Stimulated activated CD4-positive, alpha-beta T cell treated with anti-CD3 and anti-CD28 coated beads, Interleukin-1b, Interleukin-23, amount 100 ng/mL, for 1 hour (primary cell): Measurements from ENCODE around the gene CYB5R3.
"Not testable (repeated sequence)": the region's sequence is repeated elsewhere in the genome, so short reads cannot be mapped to it uniquely, and the experiment has no call there.

Experiments
- DNase-seq, 2 donors: peaks; one replicate each; pipeline ENCODE4 v3.0.0-alpha.2; 2020; ENCODE audit warnings: low read depth in 2 of 2

Gene CYB5R3

DNA sequence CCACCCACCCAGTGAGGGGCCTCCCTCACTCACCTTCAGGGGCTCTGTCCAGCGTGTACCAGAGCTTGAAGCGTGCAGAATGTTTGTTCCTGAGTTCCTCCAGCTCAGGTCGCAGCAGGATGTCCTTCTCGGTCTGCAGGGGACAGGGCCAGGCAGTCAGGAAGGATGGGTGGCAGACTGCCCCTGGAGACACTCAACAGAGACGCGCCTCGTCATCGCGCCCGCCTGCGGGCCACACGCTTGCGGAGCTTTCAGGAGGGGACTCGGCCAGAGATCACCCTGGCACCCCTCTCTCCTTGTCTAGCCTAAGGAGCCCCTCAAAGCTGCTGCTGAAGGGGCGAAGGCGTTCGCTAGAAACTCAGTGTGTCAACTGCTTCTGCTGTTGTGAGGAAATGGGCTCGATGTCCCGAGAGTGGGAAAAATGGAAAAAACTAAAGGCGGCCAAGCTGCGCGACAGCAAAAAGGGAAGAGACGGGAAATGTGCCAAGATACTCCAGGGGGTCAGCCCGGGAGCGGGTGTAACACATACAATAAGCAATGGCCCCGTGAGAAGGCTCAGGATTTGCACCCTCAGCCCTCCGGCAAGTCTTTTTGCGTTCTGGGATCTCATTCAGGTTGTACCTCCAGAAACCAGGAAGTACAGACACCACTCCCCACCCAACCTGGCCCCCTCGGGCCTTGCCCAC, 25.3 kb downstream of the CYB5R3 start:
- DNase-seq: no peak

DNA sequence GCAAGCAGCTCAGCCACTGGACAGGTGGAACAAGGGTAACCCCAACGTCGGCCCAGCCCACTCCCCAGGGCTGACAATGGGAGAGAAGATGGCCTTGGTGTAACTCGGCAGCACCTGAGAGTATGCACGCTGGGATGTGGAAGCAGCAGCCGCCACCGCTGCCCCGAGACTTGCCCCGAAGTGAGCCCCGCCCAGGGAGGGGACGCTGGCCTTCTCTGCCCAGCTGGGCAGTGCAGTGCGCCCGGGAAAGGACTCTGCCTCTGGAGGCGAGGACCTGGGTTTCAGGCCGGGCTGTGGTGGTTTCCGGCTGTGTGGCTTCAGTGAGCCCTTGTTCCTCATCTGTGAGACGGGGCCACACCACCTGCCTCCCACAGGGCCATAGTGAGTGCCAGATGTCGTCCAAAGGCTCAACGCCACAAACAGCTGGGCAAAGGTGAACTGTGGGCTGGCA, 25.9 kb downstream of the CYB5R3 start:
- no peak for DNase-seq

DNA sequence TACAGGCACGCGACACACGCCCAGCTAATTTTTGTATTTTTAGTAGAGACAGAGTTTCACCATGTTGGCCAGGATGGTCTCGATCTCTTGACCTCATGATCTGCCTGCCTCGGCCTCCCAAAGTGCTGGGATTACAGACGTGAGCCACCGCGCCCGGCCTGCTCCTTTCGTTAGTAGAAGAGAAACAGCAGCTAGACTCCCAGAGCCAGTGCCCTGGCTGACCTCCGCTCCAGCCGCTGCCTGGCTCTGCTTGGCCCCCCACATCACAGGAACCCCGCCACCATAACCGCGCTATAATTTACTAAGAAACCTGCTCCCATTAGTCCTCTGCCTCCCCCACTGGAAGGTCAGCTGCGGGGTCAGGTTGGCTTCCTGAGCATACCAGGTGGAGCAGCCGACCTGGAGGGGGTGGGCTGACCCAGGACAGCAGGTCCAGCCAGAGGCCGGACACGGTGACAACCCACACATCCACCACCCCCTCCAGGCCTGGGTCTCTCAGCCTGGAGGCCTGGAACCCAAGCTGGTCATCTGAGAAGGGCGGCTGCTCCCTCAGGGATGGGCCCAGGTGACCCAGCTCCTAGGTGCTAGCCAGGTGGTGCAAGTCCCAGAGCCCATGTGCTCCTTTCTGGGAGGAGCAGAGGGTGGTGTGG, 27.0 kb downstream of the CYB5R3 start:
- no peak for DNase-seq

DNA sequence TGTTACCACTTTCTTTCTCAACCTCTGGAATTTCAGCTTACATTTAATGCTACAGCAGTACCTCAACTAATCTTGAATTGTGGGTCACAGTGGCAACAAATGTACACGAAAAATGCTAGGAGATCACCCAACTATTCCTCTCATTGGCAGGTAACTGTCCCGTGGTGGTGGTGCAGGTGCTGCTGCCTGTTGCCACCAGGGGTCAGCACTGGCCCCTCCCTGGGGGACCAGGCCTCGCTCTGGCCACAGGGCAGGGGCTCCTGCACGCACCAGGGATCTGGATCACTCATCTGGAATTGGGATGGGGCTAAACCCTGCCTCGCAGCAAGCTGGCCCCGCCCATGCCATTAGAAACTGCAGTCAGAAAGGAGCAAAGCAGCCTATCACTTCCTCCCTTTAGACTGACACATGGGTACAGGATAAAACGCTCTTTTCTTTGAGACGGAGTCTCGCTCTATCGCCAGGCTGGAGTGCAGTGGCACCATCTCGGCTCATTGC, 27.6 kb downstream of the CYB5R3 start:
- peak in 1 of 2 donors; percentile 30 for DNase-seq

DNA sequence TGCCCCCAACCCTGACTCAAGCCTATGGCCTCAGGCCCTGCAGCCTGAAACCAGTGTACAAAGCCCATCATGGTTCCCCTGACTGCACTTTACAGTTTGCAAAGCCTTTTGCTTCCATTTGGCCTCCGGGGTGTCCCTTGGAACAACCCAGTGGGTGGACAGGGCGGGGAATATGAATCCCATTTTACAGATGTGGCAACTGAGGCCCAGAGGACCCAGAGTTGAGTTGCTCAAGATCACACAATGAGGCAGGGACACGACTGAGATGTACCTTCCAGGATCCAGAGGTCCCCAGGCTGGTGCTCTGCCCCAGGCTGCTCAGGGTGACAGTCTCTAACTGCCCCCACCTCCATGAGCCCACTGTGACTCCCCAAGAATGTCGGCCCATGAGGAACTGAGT, 29.1 kb downstream of the CYB5R3 start:
- DNase-seq: no peak

DNA sequence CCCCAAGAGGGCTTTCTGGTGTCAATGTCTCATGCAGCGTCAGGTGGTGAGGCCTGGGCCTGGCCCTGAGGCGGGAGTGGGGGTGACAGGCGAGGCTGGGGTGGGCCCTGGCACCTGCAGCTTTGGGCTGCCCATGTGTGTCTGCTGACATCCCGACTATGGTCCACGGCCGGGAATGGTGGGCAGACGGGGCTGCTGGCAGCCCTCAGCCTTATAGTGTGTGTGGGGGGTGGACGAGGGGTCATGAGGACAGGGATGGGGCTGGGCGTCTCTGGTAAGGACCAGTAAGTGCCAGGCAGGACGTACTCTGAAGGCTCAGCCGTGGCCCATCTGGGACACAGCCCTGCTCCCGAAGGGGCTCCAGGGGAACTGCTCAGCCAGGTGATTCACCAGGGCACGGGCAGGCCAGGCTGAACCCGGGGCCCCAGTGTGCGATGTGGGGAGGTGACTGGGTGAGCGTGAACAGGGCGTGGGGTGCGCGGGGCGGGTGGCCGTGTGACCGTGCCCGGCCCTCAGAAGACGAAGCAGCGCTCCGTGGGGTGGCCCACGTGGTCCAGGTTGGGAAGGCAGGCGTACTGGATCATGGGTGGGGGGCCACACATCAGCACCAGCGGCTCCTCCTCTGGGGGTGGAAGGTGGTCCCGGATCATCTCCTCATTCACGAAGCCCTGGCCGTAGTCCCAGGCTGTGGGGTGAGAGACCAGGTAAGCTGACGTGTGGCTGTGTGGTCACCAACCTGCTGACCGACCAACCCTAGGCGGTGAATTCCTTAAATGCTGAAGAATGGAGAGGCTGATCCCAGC, 29.7 kb downstream of the CYB5R3 start:
- no peak for DNase-seq

DNA sequence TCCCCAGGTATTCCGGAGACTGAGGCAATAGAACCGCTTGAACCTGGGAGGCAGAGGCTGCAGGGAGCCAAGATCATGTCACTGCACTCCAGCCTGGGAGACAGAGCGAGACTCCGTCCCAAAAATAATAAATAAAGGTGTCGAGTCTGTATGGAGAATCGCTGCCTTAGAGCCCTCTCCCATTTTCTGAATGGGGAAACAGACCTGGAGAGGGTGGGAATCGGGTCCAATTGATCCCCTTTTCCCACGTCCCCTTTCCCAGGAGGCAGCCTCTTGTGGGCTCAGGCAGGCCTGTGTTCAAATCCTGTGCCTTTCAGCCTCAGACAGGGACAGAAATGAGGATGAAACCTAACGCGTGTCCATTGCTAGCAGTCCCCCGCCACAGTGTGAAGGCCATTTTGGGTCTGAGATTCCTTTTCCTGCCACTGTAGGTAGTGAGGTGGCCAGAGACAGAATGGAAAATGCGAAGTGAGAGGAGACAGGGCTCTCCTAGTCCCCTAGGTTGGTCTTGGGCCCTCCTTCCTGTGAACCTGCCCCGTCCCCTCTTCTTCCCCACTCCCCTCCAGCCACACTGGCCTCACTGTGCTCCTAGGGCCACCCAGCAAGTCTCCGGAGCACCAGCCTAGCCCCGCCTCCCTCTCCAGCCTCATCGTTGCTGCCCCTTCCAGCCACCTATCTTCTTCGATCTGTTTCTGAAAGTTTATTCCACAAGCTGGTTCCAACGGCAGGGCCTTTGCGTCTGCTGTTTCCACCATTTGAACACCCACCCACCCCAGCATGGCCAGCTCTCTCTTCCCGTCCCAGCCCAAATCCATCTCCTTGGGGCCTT, 31.8 kb downstream of the CYB5R3 start:
- no peak for DNase-seq

DNA sequence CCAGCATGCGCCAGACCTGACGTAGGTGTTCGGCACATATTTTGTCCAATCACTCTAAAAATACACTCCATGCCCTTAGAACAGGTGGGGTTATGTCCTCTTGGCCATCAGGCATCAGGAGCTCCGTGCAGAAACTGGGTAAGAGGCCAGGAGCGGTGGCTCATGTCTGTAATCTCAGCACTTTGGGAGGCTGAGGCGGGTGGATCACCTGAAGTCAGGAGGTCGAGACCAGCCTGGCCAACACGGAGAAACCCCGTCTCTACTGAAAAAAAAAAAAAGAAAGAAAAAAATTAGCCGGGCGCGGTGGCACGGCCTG, 33.4 kb downstream of the CYB5R3 start:
- not testable (repeated sequence) for DNase-seq

DNA sequence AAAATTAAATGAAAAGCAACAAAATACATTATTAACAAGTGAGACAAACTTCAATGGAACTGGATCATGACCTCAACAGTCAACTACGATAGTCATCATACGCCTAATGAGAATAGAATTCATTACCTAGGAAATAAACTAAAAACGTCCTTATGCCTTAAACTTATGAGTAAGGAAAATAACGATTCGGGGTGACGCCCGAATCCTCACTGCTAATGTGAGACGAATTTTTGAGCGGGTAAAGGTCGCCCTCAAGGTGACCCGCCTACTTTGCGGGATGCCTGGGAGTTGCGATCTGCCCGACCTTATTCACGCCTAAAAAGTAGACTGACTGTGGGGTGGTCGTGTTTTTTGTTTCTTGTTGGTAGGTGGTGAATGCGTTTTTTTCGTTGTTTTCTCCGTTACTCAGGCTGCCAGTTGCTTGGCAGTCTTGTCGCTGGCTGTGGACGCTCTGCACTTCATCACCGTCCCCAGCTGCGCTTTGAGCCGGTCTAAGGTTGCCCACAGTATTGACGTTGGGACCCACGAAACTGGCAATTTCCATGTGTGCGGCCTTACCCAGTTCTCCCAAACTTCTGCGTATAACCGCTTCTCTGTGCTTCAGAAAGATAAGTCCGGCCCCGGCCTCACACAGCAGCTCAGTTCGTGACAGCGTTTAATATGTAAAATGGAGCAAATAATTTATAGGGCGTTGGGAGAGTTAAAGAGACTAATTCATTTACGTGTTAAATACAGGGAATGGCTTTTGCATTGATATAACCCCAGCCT, 33.9 kb downstream of the CYB5R3 start:
- DNase-seq: peak; percentile 55 to 69

DNA sequence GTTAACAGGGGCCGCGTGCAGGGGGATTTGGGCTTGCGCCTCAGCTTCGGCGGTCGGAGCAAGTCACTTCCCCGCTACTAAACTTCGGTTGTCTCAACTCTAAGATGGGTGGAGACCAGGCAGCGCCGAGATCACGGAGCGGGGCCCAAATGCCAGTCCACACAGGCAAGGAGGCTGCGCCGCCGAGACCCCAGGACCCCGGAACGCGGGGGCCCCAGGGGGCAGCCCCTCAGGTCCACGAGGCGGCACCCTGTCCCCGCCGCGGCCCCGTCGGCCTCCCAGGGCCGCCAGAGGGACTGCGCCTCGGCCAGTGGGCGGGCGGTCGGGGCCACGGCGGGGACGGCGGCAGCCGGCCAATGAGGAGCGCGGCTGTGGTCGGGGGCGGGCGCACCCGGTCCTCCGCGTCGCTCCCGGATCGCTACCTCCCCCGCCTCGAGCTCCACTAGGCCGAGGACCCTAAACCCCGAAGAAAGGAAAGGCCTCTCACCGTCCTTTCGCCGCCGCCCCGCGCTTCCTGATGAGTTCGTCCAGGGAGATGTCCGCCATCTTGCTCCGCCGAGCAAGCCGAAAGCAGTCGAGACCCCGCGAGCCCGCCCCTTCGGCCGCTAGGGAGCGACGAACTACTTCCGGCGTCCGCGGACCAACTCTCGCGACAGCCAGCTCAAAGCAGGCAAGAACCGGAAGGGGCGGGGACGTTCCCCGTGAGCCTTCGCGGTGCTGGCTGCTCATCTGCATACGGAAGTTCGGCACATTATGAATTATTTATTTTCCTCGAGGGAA, 34.7 kb downstream of the CYB5R3 start, which contains the start of gene POLDIP3:
TSS of gene POLDIP3 (minus strand) at position 572 of the 780 bp plus-strand sequence. CDS start at position 546, 26 bp downstream.
- peak; percentile 96 to 97 for DNase-seq

DNA sequence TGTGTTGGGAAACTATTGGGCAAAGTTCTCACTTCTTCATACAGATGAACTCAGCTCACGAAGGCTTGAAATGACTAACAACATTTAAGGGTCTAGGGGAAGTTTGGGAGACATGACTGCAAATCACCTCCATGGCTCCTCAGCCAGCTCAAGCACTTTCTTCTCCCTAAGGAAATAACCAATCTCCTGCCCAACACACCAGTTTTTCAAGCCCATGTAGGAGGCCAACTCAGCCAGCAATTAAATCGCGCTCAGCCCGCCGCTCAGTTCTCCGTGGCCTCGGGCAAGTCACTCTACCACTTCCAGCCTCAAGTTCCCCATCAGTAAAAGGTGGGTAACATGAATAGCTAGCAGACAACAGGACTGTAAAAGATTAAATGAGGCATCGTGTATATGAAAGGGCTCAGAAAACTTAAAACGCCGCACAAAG, 35.3 kb downstream of the CYB5R3 start:
- no peak for DNase-seq

DNA sequence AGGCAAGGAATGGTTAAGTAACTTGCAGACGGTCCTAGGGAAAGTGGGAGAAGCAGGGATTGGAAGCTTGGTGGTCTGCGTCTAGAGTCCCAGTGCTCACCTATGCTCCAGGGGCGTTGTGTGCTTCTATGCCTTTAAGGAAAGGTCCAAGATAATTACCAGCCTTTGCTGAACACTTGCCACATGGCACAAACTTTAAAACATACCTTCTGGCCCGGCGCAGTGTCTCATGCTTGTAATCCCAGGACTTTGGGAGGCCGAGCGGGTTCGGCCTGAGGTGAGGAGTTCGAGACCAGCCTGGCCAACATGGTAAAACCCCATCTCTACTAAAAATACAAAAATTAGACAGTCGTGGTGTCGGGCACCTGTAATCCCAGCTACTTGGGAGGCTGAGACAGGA, 36.9 kb downstream of the CYB5R3 start:
- DNase-seq: no peak

DNA sequence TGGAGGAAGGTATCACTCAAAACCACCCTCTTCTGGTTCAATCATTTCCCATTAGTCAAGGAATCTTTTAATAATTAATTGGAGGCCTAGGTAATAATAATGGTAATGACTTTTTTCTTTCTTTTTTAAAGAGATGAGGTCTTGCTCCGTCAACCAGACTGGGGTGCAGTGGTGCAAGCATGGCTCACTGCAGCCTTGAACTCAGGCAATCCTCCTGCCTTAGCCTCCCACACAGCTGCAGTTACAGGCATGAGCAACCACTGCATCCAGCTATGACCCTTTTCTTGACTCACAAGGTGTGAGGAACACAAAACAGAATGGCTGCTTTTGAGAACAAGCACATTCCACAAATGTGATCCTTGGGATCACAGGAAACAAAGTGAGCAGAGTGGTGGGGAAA, 38.1 kb downstream of the CYB5R3 start:
- no peak for DNase-seq

DNA sequence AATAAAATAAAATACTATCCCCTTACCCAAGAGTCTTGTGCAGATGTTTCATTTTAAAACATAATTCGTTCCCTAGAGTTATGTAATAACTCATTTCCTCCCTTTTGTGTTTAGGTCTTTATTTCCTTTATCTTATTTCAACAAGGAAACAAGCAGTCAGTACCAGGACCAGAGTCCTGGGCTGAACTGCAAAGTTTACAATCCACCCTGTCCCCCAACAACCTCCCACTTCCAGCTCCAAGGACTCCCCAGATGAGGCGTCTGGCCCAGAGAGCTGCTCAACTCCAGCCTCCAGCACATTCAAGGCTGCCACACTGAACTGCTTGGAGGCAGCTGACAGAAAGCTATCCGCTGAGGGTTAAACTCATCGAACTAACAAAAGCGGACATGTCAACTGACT, 39.0 kb downstream of the CYB5R3 start:
- no peak for DNase-seq

DNA sequence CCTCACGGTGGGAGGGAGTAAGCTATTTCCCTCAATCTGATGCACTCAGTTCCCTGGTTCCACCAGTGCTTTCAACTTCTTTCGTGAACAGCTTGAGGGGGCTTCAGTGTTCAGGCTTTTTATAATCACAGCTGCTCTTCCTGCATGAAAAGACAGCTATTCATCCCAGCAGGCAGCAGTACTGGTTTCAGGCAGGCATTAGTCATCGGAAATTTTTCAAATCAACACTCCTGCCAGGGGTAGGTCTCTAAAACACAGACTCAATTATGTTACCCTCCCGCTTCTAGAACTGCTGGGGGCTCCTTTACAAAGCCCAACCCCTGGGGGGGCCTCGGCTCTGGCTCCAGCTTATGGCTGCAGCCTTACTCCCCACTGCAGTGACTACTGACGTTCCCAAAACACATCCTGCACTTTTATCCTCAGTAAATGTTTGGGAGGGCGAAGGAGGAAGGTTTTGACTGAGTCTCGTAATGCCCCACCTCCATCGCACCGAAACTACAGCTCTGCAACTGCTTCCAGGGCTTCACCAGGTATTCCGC, 40.3 kb downstream of the CYB5R3 start:
- DNase-seq: no peak

DNA sequence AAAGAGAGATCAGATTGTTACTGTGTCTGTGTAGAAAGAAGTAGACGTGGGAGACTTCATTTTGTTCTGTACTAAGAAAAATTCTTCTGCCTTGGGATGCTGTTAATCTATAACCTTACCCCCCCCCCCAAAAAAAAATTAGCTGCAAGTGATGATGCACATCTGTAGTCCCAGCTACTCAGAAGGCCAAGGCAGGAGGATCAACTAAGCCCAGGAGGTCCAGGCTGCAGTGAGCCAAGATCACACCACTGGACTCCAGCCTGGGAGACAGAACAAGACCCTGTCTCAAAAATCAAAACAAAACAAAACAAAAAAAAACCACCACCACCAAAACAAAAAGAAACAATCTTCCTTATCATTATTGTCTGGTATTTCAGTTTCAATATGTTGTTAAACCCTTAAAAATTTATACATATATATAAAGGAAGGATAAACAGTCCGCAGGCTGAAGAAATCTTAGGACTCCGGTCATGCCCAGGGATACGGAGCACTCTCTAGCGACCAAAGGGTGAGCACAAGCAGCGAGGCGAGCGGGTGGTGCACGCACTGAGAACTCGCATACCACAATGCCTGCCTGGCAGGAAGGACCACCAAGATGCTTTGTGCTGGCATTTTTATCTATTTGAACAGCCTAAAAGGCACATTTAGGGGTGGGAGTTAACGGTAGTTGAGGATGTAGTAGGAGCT, 40.9 kb downstream of the CYB5R3 start:
- no peak for DNase-seq

DNA sequence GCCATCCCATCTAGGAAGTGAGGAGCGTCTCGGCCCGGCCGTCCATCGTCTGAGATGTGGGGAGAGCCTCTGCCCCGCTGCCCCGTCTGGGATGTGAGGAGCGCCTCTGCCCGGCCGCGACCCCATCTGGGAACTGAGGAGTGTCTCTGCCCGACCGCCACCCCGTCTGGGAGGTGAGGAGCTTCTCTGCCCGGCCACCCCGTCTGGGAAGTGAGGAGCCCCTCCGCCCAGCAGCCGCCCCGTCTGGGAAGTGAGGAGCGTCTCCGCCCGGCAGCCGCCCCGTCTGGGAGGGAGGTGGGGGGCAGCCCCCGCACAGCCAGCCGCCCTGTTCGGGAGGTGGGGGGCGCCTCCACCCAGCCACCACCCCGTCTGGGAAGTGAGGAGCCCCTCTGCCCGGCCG, 41.6 kb downstream of the CYB5R3 start:
- DNase-seq: not testable (repeated sequence)

DNA sequence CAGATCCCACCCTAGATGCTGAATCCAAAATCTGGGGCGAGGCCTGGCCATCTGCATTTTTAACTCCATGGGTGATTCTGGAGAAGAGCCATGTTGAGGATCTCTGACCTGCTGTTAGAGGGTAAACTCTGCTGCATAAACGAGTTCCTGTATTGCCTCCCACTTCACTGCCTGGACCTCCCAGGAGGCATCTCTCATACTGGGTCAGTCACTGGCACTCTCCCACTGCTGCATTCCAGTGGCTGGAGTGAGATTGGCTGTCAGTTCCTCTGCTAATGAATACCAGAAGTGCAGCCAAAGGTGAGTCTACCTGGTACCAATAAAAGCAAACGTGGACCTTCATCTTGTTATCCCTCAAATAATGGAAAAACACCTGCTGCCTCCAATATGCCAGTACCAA, 44.8 kb downstream of the CYB5R3 start:
- DNase-seq: no peak

DNA sequence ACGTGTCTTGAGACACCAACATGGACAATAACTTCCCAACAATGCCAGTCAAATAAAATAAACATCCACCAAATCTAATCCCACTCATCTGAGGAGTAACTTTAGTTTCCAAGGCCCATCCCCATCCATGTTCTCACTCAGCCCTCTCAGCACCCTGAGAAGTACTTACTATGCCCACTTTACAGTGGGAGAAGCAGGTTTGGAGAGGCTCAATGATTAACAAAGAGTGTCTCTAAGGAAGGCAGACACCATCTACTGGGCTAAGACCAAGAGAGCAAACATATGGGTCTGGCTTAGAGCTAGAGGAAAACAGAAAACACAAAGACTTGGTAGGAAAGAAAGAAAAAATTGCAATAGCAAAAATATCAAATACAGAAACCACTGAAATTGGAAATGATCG, 45.8 kb downstream of the CYB5R3 start:
- DNase-seq: no peak
